Gastrocnemius medialis (tissue), 4 donors: ENCODE measurements around the gene RNLS. TPM values are rescaled to one million over a fixed set of nuclear protein-coding genes. Genes with fewer than 3 reads are reported as not detected.

ENCODE experiments used
- ATAC-seq, 2 donors: fragments of 150-250 bp; one replicate each; pipeline ENCODE4 v1.9.1; 2016
- DNase-seq, 2 donors: peaks; one replicate each; pipeline ENCODE4 v3.0.0-alpha.2; 2019
- H3K27ac ChIP-seq, 4 donors: fragments of 200-600 bp; sonication (generic); 1 replicate in 1 of 4; 2 replicates in 3 of 4; pipeline ENCODE4 v1.5.1; 2016 to 2018; ENCODE audit warnings: mild to moderate bottlenecking in 2 of 4, moderate library complexity in 1 of 4
- H3K27me3 ChIP-seq, 3 donors: fragments of 200-600 bp; sonication (generic) in 2 of 3; 1 replicate in 1 of 3; 2 replicates in 2 of 3; pipeline versions ENCODE4 v1.5.1 to v1.6.0; 2016 to 2019; ENCODE audit warnings: mild to moderate bottlenecking in 1 of 3, moderate library complexity in 1 of 3
- H3K36me3 ChIP-seq, 2 donors: fragments of 200-600 bp; sonication (generic) in 1 of 2; one replicate each; pipeline ENCODE4 v1.5.1; 2017 to 2018
- H3K4me1 ChIP-seq, 2 donors: fragments of 200-600 bp; sonication (generic) in 1 of 2; one replicate each; pipeline ENCODE4 v1.5.1; 2016 to 2017; ENCODE audit warnings: mild to moderate bottlenecking in 2 of 2
- H3K4me3 ChIP-seq, 4 donors: fragments of 200-600 bp; sonication (generic) in 3 of 4; 1 replicate in 1 of 4; 2 replicates in 3 of 4; pipeline ENCODE4 v1.5.1; 2016 to 2019; ENCODE audit warnings: mild to moderate bottlenecking in 2 of 4
- H3K9me3 ChIP-seq, 3 donors: fragments of 200-600 bp; sonication (generic) in 2 of 3; 1 replicate in 1 of 3; 2 replicates in 2 of 3; pipeline ENCODE4 v1.5.1; 2016 to 2019
- POLR2A ChIP-seq, 2 donors: fragments of 450-650 bp; IDR thresholded peaks; one replicate each; pipeline ENCODE4 v1.6.1; 2017; ENCODE audit warnings: antibody characterized with exemption in 2 of 2, mild to moderate bottlenecking in 2 of 2, moderate library complexity in 2 of 2
- in situ Hi-C, 4 donors: fragments of 200-750 bp; cut with MboI; loops; one replicate each; pipeline versions ENCODE4 v1.15.0 to v1.8.0; 2017; ENCODE audit warnings: low sequenced_read_pairs in 4 of 4
- intact Hi-C: fragments of 100-400 bp; cut with DNase I; formaldehyde crosslinking; loops from one replicate; pipeline ENCODE4 v1.15.1; 2023; ENCODE audit warnings: low total_unique reads
- total RNA-seq, 4 donors: library from RNA; depleted of rRNA; stranded (reverse); fragments of >200 nt; gene quantifications; one replicate each; pipeline versions ENCODE4 v1.1.0 to v1.2.3, GENCODE V29; 2016
- TF ChIP-seq, protein P1 (sequence below), 5 experiments: fragments of 450-650 bp in 3 of 5; fragments of 200-600 bp in 2 of 5; sonication (generic) in 2 of 5; IDR thresholded peaks in 4 of 5; conservative IDR thresholded peaks in 1 of 5; 1 replicate in 4 of 5; 2 replicates in 1 of 5; pipeline ENCODE4 v1.5.1; 2016 to 2019; ENCODE audit warnings: antibody characterized with exemption in 5 of 5, mild to moderate bottlenecking in 3 of 5, moderate library complexity in 3 of 5

RNLS gene
- total RNA-seq, 4 donors from 2014 or later, result 8.1 to 17.5 (median 9.7) TPM

DNA sequence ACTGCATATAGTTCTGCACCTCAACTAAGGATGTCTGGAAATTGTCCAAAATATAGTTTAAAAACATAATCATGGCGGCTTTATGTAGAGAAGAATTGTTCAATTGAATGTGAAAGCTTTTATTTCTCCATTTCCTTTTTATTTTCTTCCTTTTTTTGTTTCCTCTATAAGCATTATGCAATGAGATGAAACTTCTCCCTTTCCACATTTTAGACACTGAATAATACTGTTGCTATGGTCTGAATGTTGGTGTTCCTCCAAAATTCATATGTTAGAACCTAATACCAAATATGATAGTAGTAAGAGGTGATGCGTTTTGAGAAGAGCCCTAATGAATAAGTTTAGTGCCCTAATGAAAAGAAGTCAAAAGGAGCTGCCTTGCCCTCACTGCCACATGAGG, 175.0 kb downstream of the RNLS start:
- intact Hi-C loops (no loop called here), in situ Hi-C loops (loop anchor here in 1 of 4 donors (10.0 kb wide), 1 partner anchor 137 kb away; no protein-coding TSS in a partner anchor)
- TF ChIP-seq, protein P1, sequence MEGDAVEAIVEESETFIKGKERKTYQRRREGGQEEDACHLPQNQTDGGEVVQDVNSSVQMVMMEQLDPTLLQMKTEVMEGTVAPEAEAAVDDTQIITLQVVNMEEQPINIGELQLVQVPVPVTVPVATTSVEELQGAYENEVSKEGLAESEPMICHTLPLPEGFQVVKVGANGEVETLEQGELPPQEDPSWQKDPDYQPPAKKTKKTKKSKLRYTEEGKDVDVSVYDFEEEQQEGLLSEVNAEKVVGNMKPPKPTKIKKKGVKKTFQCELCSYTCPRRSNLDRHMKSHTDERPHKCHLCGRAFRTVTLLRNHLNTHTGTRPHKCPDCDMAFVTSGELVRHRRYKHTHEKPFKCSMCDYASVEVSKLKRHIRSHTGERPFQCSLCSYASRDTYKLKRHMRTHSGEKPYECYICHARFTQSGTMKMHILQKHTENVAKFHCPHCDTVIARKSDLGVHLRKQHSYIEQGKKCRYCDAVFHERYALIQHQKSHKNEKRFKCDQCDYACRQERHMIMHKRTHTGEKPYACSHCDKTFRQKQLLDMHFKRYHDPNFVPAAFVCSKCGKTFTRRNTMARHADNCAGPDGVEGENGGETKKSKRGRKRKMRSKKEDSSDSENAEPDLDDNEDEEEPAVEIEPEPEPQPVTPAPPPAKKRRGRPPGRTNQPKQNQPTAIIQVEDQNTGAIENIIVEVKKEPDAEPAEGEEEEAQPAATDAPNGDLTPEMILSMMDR (IDR thresholded peaks at IDR 0.05 in 4 of 5, conservative IDR thresholded peaks at IDR 0.05 in 1 of 5), result no peak
- TF ChIP-seq POLR2A (IDR thresholded peaks at IDR 0.05), result no peak
- no peak overlapping the region for H3K27ac ChIP-seq
- peaks cover 0 to 9% of the 10 kb centered on the region in 2 donors for H3K4me1 ChIP-seq
- no peaks in the 10 kb centered on the region for H3K9me3 ChIP-seq
- H3K27me3 ChIP-seq, result no peaks in the 10 kb centered on the region
- DNase-seq (no peak), ATAC-seq (no peak)
- H3K4me3 ChIP-seq, result no peak overlapping the region
- H3K36me3 ChIP-seq, result no peaks in the 10 kb centered on the region

DNA sequence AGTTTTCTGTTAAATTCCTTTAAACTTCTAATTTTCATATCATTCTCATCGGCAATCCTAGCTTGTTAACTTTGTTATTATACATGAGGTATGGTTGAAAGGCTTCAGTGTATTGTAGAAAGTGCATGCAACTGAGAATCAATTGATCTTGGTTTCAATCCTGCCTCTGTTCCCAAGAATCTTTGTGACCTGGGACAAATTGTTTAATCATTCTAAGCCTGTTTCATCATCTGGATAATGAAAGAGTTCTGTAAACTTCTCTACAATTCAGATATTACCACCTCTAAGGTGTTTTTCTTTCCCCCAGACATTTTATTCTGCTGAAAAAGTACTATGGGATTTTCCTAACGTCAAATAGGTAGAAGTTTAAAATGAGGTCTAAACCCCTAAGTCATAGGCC, 179.0 kb downstream of the RNLS start:
- Histone ChIP-seq H3K27me3 (no peaks in the 10 kb centered on the region), H3K4me3 (no peak overlapping the region), H3K36me3 (no peaks in the 10 kb centered on the region), H3K4me1 (peaks cover 0 to 9% of the 10 kb centered on the region in 2 donors), H3K27ac (peak overlapping the region in 1 of 4 donors; percentile 42), H3K9me3 (no peaks in the 10 kb centered on the region)
- ATAC-seq, result no peak
- no peak for TF ChIP-seq POLR2A (IDR thresholded peaks at IDR 0.05)
- TF ChIP-seq, protein P1 (IDR thresholded peaks at IDR 0.05 in 4 of 5, conservative IDR thresholded peaks at IDR 0.05 in 1 of 5), result no peak
- in situ Hi-C loops (loop anchor here in 2 of 4 donors (5.0 to 10.0 kb wide), 2 partner anchors 141 to 148 kb away; no protein-coding TSS in a partner anchor), intact Hi-C loops (no loop called here)
- no peak for DNase-seq

GRCh38 chr10:88401671-88402347, 181.3 kb downstream of the RNLS start:
- no peak overlapping the region for H3K4me3 ChIP-seq
- in situ Hi-C loops, result loop anchor here in 2 of 4 donors (5.0 to 10.0 kb wide), 2 partner anchors 143 to 150 kb away; no protein-coding TSS in a partner anchor
- peaks cover 0 to 9% of the 10 kb centered on the region in 2 donors for H3K4me1 ChIP-seq

DNA sequence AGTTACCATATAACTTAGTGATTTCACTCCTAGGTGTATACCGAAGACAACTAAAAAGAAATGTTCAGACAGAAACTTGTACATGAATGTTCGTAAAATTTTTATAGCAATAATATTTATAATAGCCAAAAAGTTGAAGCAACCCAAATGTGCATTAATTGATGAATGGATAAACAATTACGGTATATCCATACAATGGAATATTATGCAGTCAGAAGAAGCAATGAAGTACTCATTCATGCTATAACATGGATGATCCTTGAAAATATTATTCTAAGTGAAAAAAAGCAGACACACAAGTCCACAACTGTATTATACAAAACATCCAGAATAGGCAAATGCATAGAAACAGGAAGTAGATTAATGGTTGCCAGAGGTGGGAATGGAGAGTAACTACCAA, 183.9 kb downstream of the RNLS start:
- intact Hi-C loops, result no loop called here
- Histone ChIP-seq H3K36me3 (no peaks in the 10 kb centered on the region), H3K27ac (no peak overlapping the region), H3K9me3 (peaks cover 0 to 6% (median 0%) of the 10 kb centered on the region in 3 donors), H3K4me3 (no peak overlapping the region), H3K27me3 (no peaks in the 10 kb centered on the region), H3K4me1 (peaks cover 0 to under 1% of the 10 kb centered on the region in 2 donors)
- in situ Hi-C loops, result loop anchor here in 3 of 4 donors (5.0 to 10.0 kb wide), 2 partner anchors 542 to 544 kb away; no protein-coding TSS in a partner anchor
- DNase-seq (no peak), ATAC-seq (no peak)
- no peak for TF ChIP-seq POLR2A (IDR thresholded peaks at IDR 0.05)
- TF ChIP-seq, protein P1 (IDR thresholded peaks at IDR 0.05 in 4 of 5, conservative IDR thresholded peaks at IDR 0.05 in 1 of 5), result no peak

More at GRCh38 chr10:88401671-88402347, 181.3 kb downstream of the RNLS start:
- H3K9me3 ChIP-seq, result peaks cover 0 to 2% (median 0%) of the 10 kb centered on the region in 3 donors
- no peak overlapping the region for H3K27ac ChIP-seq
- H3K36me3 ChIP-seq, result no peaks in the 10 kb centered on the region
- TF ChIP-seq, protein P1 (IDR thresholded peaks at IDR 0.05 in 4 of 5, conservative IDR thresholded peaks at IDR 0.05 in 1 of 5), result peak in 1 of 5 experiments; percentile 10
- no peak for TF ChIP-seq POLR2A (IDR thresholded peaks at IDR 0.05)
- DNase-seq, result no peak
- intact Hi-C loops, result loop anchor here (1.0 kb wide), 1 partner anchor 151 kb away; no protein-coding TSS in a partner anchor
- H3K27me3 ChIP-seq, result no peaks in the 10 kb centered on the region
- peak; percentile 50 to 62 for ATAC-seq
